Neural progenitor cell (in vitro differentiated cells): ENCODE measurements around the gene SOBP. TPM values are rescaled to one million over a fixed set of nuclear protein-coding genes. Genes with fewer than 3 reads are reported as not detected.
A peak's percentile ranks its signal among the peaks of the same experiment; 100 is the strongest.

Experiments used
- DNase-seq: peaks from one replicate; pipeline ENCODE4 v3.0.0-alpha.2; 2016; ENCODE audit warnings: low spot score
- H2AFZ ChIP-seq: fragments of 200-600 bp; sonication (generic); replicated peaks from 2 replicates; pipeline ENCODE4 v1.6.1; 2016; ENCODE audit warnings: antibody characterized with exemption
- H3F3A ChIP-seq: fragments of 200-600 bp; sonication (generic); 2 replicates; pipeline ENCODE4 v1.6.1; 2016; ENCODE audit warnings: antibody characterized with exemption, low read depth
- H3K27ac ChIP-seq: fragments of 200-600 bp; sonication (generic); 2 replicates; pipeline ENCODE4 v1.5.1; 2016; ENCODE audit warnings: mild to moderate bottlenecking
- H3K27me3 ChIP-seq: fragments of 200-600 bp; sonication (generic); 2 replicates; pipeline ENCODE4 v1.6.1; 2016; ENCODE audit warnings: mild to moderate bottlenecking, moderate library complexity
- H3K36me3 ChIP-seq: fragments of 200-600 bp; sonication (generic); 2 replicates; pipeline ENCODE4 v1.5.1; 2016
- H3K4me1 ChIP-seq: fragments of 200-600 bp; sonication (generic); 2 replicates; pipeline ENCODE4 v1.6.1; 2016; ENCODE audit warnings: mixed run types
- H3K4me2 ChIP-seq: fragments of 200-600 bp; sonication (generic); 2 replicates; pipeline ENCODE4 v1.6.1; 2016
- H3K4me3 ChIP-seq: fragments of 200-600 bp; sonication (generic); 2 replicates; pipeline ENCODE4 v1.5.1; 2016
- H3K79me2 ChIP-seq: fragments of 200-600 bp; sonication (generic); 2 replicates; pipeline ENCODE4 v1.6.1; 2016; ENCODE audit warnings: low read depth
- H3K9ac ChIP-seq: fragments of 200-600 bp; sonication (generic); 2 replicates; pipeline ENCODE4 v1.6.1; 2016
- H3K9me3 ChIP-seq: fragments of 200-600 bp; sonication (generic); 2 replicates; pipeline ENCODE4 v1.5.1; 2016; ENCODE audit warnings: low read depth
- H4K20me1 ChIP-seq: fragments of 200-600 bp; sonication (generic); 2 replicates; pipeline ENCODE4 v1.6.1; 2016; ENCODE audit warnings: low read depth
- H3K27ac Mint-ChIP-seq: 3 replicates; pipeline ENCODE4 v1.8.0; 2021; ENCODE audit warnings: mixed read lengths
- H3K27me3 Mint-ChIP-seq: 2 replicates; pipeline ENCODE4 v1.8.0; 2022; ENCODE audit warnings: low read depth, mild to moderate bottlenecking, inconsistent platforms, moderate library complexity, mixed read lengths; ENCODE audit not compliant: insufficient read depth
- H3K36me3 Mint-ChIP-seq: 3 replicates; pipeline ENCODE4 v1.8.0; 2021; ENCODE audit warnings: mixed read lengths
- H3K4me1 Mint-ChIP-seq: 3 replicates; pipeline ENCODE4 v1.8.0; 2021; ENCODE audit warnings: mixed read lengths
- H3K4me3 Mint-ChIP-seq: 3 replicates; pipeline ENCODE4 v1.8.0; 2021; ENCODE audit warnings: mild to moderate bottlenecking, moderate library complexity, mixed read lengths
- H3K9me3 Mint-ChIP-seq: 3 replicates; pipeline ENCODE4 v1.8.0; 2020; ENCODE audit warnings: mixed read lengths
- EZH2 ChIP-seq: fragments of 200-600 bp; sonication (generic); IDR thresholded peaks from 2 replicates; pipeline ENCODE4 v1.6.1; 2017; ENCODE audit warnings: antibody characterized with exemption, mild to moderate bottlenecking, moderate library complexity
- EZH2phosphoT487 ChIP-seq: fragments of 200-600 bp; sonication (generic); IDR thresholded peaks from 2 replicates; pipeline ENCODE4 v1.6.1; 2017; ENCODE audit warnings: antibody characterized with exemption
- total RNA-seq: library from RNA; depleted of rRNA; stranded (reverse); fragments of >200 nt; gene quantifications from 2 replicates; pipeline ENCODE4 v1.2.3, GENCODE V29; 2015; ENCODE audit warnings: low replicate concordance
- TF ChIP-seq, protein P1 (sequence below): fragments of 200-600 bp; sonication (generic); IDR thresholded peaks from 2 replicates; pipeline ENCODE4 v1.5.1; 2017; ENCODE audit warnings: antibody characterized with exemption, mild to moderate bottlenecking

Gene SOBP
- total RNA-seq, 1 donor from 2014 or later, result 12.6 TPM

DNA sequence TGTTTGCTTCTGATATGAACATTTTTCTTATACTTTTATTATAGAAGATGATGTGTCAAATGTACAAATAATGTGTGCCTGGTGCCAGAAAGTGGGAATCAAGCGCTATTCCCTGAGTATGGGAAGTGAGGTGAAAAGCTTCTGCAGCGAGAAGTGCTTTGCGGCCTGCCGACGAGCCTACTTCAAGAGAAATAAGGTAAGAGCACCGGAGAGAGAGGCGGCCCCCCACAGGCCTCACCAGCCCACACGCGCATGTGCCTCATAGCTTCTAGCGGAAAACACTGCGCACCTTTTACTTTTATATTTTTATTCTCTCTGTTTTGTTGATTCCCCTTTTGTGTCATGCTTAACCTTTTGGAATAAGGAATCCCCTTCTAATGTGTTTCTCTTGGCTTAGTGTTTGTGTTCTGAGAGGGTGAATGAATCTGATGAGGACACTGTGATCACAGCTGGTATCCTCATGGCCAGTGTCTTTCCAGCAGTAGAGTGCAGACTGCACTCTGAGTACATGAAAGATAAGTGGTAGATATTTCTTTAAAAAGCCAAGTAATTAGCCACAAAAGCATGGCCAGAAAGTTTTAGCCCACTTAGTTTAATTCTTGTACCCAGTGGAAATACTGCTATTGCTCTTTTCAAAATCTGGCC lies 43.6 kb downstream of the SOBP start:
- Histone ChIP-seq H3K4me1 (peaks cover 68% of the 10 kb centered on the region), H3K9me3 (no peaks in the 10 kb centered on the region), H3K9ac (no peak overlapping the region), H3K4me2 (peak overlapping the region; percentile 61), H3K79me2 (peaks cover 4% of the 10 kb centered on the region), H3K36me3 (no peaks in the 10 kb centered on the region), H4K20me1 (peaks cover 7% of the 10 kb centered on the region), H3F3A (peaks cover 42% of the 10 kb centered on the region), H3K27me3 (no peaks in the 10 kb centered on the region), H3K27ac (no peak overlapping the region), H3K4me3 (no peak overlapping the region), H2AFZ (no peak overlapping the region)
- no peak overlapping the region for H3K4me3 Mint-ChIP-seq
- peaks cover 53% of the 10 kb centered on the region for H3K4me1 Mint-ChIP-seq
- H3K9me3 Mint-ChIP-seq, result no peaks in the 10 kb centered on the region
- peak overlapping the region; percentile 75 for H3K27ac Mint-ChIP-seq
- H3K36me3 Mint-ChIP-seq, result peaks cover 5% of the 10 kb centered on the region
- no peak for DNase-seq
- no peaks in the 10 kb centered on the region for H3K27me3 Mint-ChIP-seq
- TF ChIP-seq, protein P1, sequence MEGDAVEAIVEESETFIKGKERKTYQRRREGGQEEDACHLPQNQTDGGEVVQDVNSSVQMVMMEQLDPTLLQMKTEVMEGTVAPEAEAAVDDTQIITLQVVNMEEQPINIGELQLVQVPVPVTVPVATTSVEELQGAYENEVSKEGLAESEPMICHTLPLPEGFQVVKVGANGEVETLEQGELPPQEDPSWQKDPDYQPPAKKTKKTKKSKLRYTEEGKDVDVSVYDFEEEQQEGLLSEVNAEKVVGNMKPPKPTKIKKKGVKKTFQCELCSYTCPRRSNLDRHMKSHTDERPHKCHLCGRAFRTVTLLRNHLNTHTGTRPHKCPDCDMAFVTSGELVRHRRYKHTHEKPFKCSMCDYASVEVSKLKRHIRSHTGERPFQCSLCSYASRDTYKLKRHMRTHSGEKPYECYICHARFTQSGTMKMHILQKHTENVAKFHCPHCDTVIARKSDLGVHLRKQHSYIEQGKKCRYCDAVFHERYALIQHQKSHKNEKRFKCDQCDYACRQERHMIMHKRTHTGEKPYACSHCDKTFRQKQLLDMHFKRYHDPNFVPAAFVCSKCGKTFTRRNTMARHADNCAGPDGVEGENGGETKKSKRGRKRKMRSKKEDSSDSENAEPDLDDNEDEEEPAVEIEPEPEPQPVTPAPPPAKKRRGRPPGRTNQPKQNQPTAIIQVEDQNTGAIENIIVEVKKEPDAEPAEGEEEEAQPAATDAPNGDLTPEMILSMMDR, result no peak
- TF ChIP-seq EZH2 (no peak), EZH2phosphoT487 (no peak)

DNA sequence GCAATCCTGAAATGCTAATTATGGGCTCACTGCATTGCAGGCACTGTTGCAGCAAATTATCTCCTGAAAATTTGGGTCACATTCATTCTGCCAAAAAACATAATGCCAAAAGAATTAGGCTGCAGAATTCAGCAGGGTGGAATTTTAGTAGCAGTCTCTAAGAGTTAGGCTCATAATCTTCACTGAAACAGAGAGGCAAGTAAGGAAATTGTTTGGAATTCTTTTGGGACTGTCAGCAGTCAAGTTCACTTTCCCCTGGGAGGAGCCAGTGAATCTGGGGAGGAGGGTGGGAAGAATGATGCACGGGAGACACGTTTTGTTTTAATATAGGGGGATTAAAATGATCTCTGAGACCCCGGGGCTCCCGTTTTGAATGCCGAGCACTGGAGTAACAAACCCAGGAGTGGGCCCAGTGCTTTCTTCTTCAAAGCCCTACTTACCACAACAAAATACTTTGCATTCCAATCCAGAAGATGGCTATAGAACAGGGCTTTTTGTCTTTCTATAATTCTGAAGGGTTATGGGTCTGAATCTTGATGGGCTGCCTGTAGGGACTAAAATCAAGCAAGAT lies 44.7 kb downstream of the SOBP start:
- Histone ChIP-seq H3K9me3 (no peaks in the 10 kb centered on the region), H3F3A (peaks cover 42% of the 10 kb centered on the region), H3K4me1 (peaks cover 75% of the 10 kb centered on the region), H3K4me3 (no peak overlapping the region), H2AFZ (no peak overlapping the region), H3K9ac (no peak overlapping the region), H4K20me1 (peaks cover 7% of the 10 kb centered on the region), H3K27me3 (no peaks in the 10 kb centered on the region), H3K79me2 (peaks cover 4% of the 10 kb centered on the region), H3K36me3 (no peaks in the 10 kb centered on the region), H3K4me2 (peak overlapping the region; percentile 61), H3K27ac (no peak overlapping the region)
- DNase-seq, result peak; percentile 52
- no peak for TF ChIP-seq EZH2phosphoT487
- TF ChIP-seq, protein P1, result no peak
- no peak for TF ChIP-seq EZH2
- no peaks in the 10 kb centered on the region for H3K9me3 Mint-ChIP-seq
- peak overlapping the region; percentile 57 for H3K27ac Mint-ChIP-seq
- peak overlapping the region; percentile 22 for H3K4me3 Mint-ChIP-seq
- H3K27me3 Mint-ChIP-seq, result no peaks in the 10 kb centered on the region
- H3K4me1 Mint-ChIP-seq, result peaks cover 60% of the 10 kb centered on the region
- H3K36me3 Mint-ChIP-seq, result peaks cover 5% of the 10 kb centered on the region

DNA sequence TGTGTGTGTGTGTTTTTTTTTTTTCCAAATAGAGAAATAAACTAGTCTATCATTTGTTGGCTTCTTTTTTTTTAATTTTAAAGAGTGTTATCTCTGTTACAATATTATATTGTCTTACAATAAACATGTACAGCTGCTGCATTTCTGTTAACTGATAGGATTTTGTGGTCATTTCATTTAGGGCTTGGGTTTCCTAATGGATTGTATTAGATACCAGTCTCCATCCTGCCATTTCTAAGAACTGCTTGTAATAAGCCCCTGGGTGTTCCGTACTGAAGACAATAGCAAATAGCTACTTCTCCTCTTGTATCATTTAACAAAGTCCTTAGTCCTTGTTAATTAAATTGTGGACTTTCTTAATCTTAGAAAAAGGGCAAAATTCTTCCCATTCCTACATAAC lies 45.7 kb downstream of the SOBP start:
- Mint-ChIP-seq H3K36me3 (peaks cover 5% of the 10 kb centered on the region), H3K27ac (no peak overlapping the region), H3K27me3 (no peaks in the 10 kb centered on the region), H3K4me1 (peaks cover 66% of the 10 kb centered on the region), H3K9me3 (no peaks in the 10 kb centered on the region), H3K4me3 (no peak overlapping the region)
- H3K9me3 ChIP-seq, result no peaks in the 10 kb centered on the region
- H3K4me1 ChIP-seq, result peaks cover 84% of the 10 kb centered on the region
- peak; percentile 37 for DNase-seq
- peaks cover 42% of the 10 kb centered on the region for H3F3A ChIP-seq
- peaks cover 7% of the 10 kb centered on the region for H4K20me1 ChIP-seq
- peak overlapping the region; percentile 24 for H3K4me3 ChIP-seq
- TF ChIP-seq, protein P1, result no peak
- TF ChIP-seq EZH2 (no peak), EZH2phosphoT487 (no peak)
- H3K79me2 ChIP-seq, result peaks cover 6% of the 10 kb centered on the region
- no peaks in the 10 kb centered on the region for H3K36me3 ChIP-seq
- no peak overlapping the region for H2AFZ ChIP-seq
- H3K27me3 ChIP-seq, result no peaks in the 10 kb centered on the region
- peak overlapping the region; percentile 61 for H3K4me2 ChIP-seq
- peak overlapping the region; percentile 87 for H3K27ac ChIP-seq
- no peak overlapping the region for H3K9ac ChIP-seq
